Measurements from ENCODE around the gene DBNDD2.

Gene DBNDD2

GRCh38 chr20:45452772-45453691, 44.9 kb downstream of the DBNDD2 start:
- no peak for DNase-seq

DNA sequence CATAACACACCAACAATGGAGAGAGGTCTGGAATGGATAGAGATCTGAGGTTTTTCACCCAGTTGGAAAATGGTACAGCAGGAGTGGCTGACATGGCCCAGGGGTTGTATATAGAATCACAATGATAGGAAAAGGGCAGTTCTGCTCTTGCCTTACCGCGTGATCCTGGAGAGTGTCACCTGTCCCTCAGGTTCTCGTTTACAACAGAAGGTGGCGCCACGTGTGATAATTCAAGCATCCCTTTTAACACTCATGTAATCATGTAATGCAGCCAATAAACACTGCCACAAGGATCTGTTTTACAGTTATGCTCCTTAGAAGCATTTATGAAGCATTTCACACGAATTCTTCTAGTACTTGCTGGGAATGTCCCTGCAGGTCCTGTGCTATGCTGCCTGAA, 48.5 kb downstream of the DBNDD2 start:
- DNase-seq, result peak; percentile 68 to 88

DNA sequence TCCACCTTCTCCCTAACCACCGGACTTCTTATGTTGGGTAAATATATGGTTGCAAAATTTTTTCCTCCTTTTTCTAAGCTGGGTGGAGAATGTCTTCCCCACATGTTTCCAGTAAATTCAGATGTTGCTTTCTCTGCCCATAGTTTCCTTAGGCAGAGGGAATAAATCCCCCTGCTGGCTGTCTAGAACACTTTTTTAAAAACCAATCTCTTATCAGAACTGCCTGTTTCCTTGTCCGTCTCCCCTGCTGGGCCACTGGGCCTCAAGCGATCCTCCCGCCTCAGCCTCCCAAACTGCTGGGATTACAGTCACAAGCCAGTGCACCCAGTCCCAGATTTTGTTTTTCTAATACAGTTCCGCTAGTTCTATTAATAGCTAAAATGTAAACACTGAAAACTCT, 51.5 kb downstream of the DBNDD2 start:
- DNase-seq, result peak in 1 of 2 experiments; percentile 14
